CD4-positive, alpha-beta T cell treated with Interleukin-15 for 4 hours (primary cell): Measurements from ENCODE around the gene DOCK9.

ENCODE experiments used
- DNase-seq: peaks from one replicate; pipeline ENCODE4 v3.0.0-alpha.2; 2020; ENCODE audit warnings: low spot score

Gene DOCK9, protein sequence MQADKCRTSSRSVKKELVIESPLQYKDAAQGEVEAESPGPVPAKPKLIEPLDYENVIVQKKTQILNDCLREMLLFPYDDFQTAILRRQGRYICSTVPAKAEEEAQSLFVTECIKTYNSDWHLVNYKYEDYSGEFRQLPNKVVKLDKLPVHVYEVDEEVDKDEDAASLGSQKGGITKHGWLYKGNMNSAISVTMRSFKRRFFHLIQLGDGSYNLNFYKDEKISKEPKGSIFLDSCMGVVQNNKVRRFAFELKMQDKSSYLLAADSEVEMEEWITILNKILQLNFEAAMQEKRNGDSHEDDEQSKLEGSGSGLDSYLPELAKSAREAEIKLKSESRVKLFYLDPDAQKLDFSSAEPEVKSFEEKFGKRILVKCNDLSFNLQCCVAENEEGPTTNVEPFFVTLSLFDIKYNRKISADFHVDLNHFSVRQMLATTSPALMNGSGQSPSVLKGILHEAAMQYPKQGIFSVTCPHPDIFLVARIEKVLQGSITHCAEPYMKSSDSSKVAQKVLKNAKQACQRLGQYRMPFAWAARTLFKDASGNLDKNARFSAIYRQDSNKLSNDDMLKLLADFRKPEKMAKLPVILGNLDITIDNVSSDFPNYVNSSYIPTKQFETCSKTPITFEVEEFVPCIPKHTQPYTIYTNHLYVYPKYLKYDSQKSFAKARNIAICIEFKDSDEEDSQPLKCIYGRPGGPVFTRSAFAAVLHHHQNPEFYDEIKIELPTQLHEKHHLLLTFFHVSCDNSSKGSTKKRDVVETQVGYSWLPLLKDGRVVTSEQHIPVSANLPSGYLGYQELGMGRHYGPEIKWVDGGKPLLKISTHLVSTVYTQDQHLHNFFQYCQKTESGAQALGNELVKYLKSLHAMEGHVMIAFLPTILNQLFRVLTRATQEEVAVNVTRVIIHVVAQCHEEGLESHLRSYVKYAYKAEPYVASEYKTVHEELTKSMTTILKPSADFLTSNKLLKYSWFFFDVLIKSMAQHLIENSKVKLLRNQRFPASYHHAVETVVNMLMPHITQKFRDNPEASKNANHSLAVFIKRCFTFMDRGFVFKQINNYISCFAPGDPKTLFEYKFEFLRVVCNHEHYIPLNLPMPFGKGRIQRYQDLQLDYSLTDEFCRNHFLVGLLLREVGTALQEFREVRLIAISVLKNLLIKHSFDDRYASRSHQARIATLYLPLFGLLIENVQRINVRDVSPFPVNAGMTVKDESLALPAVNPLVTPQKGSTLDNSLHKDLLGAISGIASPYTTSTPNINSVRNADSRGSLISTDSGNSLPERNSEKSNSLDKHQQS (N-terminal part only)

DNA sequence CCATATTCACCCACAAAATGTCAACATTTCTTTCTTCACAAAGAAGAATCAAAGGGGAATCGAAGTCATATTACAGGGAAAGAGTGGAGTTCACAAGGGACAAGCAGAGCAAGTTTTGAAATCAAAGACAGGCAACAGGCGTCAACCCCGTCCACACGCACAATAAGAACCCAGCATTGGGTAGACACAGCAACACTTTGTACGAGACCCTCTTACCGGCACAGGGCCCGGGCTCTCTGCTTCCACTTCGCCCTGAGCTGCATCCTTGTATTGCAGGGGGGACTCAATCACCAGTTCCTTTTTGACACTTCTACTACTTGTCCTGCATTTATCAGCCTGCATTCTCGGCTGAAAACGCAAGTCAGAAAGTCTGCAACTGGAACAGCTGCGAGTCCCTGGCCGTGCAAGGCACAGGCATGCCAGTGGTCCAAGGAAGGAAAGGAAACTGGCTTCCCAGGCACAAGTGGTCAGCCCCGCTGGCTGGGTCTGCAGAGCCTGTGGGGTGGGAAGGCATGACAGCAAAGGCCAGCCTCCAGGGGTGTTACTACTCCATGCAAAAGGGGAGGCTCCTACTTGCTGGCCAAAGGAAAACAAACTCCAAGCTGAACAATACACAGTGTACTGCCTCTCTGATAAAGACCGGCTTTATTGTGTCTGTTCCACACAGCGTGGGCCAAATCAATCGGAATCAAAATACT lies at the start of gene DOCK9:
Gene DOCK9, minus strand, starts transcription at position 497 of the 698 bp plus-strand sequence. Its CDS starts 155 bp downstream, at position 342.
- DNase-seq = no peak

DNA sequence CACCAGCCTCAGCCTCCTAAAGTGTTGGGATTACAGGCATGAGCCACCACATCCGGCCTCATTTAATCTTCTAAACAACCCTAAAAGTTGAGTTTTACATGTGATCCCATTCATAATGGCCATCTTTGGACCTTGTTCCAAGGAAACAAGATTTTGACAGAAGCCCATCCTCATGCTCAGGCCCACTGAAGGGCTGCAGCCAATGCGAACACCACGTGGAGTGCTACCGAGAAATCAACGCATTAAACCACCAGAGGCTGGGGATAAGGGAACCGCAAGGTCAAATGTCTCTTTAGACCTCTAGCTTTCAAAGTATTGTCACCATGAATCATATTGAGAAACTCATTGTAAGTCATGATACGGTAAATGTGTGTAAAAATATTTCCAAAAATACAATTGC lies 49.4 kb upstream of the DOCK9 start:
- no peak for DNase-seq

DNA sequence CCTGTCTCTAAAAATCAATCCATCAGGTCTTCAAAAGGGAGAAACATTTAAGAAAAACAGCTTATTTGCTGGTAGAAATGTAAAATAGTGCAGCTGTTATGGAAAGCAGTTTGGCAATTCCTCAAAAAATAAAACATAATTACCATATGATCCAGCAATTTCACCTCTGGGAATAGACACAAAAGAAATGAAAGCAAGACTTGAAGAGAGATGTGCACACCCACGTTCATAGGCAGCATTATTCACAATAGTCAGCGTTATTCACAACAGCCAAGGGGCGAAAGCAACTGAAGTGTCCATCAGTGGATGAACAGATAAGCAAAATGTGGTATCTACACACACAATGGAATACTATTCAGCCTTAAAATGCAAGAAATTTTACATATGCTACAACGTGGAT lies 45.1 kb upstream of the DOCK9 start:
- DNase-seq = no peak

DNA sequence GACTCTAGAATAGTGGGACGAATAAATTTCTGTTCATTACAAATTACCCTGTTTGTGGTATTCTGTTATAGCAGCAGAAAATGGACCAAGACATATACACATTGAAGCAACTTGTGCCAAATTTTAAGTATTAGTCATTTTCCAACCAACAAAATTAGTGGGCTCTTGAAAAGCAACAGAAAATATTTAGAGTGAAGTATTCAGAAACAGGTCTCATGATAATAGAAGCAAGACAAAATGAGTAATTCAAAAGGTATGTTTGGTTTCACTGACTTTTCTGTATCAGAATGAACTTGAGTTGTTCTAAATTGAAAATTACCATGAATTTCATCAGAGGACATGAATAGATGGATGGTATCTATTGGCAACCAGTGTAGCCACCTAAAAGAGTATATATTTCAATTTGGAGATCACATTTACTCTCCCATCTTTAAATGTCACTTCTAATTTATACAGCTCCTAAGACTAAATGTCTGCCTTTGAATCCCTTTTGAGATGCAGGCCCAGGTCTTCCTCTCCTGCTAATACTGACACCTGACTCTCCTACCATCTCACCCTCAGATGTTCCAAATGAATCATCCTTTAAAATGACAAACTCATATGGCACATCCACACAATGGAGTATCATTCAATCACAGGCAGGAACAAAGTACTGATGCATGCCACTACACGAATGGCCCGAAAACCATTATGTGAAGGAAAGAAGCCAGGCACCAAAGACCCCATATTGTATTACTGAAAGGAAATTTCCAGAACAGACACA lies 40.7 kb upstream of the DOCK9 start:
- DNase-seq = no peak

DNA sequence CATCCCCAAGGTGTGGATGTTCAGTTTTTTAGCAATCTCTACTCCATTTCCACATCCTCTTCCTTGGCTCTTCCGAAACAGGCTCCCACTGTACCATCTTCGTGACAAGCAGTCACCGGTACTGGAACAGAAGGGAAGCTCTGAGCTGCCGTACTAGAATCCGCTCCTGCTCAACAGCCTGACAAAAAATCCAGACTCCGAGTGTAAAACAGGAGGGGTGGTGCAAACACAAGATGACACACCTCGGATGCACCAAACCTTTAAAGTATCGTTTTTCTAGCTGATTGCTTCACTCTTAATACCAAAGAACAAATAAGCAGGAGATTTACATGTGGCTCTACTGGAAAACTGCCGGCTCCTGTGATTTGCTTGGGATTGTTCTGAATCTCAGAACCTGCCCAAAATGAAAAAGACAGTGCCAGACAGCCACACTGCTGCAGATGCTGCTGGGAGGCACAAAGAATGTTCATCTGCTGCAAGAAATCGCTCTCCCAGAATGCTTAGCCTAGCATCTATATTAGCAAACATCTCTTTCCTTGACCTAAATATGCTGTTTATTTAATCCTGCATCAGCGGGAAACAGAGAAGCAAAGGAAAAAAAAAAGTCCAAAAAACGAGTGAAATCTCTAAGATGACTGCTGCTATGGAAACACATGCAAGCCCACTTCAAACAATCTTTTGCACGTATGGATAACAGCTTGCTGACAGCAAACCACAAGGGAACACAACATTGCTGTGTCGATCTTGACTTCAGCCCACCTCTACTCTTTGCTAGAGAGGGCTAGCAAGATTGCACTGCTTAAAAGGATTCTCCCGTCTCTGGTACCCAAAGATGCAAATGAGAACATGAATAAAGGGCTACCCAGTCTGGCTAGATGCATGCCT lies 38.0 kb upstream of the DOCK9 start:
- DNase-seq = no peak

DNA sequence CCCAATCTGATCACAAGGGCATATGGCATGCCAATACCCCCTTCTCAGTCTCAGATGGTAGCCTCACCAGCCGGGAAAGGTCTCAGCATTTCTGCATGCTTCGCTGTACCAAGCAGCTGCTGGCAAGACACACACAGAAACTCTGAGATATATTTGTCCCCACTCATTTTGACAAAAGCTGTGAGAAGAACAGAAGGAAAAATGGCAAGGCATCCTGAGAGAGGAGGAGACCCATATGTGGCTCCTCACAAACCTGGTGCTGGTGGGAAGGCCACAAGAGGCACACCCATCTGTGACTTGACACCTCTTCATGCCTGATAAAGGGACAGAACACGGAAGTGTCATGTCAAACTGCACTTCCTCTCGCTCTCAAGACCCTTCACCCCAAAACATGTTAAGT lies 36.7 kb upstream of the DOCK9 start:
- no peak for DNase-seq

DNA sequence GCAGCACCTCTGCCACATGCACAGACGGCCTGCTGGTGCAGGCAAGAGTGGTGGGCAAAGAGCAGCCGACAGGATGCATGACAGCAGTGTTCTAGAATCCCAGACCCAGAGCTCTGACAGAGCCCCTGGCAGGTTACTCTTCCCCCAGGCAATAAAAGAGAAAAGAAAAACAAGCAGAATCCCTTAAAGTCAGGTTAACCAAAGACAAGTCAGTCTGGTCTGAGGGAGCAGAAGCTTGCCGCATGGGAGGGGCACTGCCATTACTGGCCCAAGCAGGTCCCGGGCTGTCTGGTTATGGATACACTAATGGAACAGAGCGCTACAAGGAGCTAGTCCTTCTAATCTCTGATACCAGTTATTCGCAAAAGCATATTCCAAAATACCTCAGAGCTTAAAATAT lies 36.1 kb upstream of the DOCK9 start:
- no peak for DNase-seq

DNA sequence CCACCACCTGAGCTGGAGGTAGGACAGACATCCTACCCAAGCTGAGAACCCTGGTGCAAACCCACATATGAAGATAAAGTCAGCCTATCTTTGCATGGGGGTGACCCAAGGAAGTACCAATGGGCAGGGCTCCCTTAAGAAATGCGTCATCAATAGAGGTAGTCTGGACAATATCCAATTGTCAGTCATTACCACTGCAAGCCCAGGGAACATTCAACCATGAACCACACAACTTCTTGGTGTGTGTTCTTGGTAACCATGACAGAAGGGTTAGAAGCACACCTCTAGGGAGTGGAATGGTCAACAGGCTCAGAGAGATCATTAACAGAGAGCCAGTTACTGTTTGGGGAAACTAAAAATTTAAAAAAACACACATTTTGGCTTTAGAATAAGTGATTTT lies 34.7 kb upstream of the DOCK9 start:
- DNase-seq = no peak

DNA sequence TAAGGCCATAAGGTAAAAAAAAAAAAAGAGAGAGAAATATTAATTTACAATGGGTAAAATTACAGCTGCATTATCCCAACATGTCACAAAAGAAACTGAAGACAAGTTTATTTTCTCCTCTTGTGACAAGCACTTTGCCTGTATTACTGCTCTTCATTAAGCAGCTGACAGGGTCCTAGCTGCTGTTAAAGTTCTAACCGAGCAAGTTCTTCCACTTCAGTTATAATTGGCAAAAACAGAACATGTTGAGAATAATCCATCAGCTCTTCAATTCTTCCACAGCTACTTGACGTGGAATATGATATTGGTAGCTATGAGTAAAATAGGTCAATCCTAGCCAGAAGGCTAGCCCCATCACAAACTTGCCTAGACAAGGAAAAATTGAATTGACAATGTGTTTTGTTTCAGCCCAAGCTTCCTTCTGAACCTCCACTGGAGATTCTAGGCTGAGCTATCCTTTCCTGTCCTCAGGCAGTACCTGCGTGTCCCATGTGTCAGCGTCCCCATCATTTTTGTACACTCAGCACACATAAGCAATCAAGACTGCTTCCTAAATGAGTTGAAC lies 32.2 kb upstream of the DOCK9 start:
- DNase-seq = no peak

DNA sequence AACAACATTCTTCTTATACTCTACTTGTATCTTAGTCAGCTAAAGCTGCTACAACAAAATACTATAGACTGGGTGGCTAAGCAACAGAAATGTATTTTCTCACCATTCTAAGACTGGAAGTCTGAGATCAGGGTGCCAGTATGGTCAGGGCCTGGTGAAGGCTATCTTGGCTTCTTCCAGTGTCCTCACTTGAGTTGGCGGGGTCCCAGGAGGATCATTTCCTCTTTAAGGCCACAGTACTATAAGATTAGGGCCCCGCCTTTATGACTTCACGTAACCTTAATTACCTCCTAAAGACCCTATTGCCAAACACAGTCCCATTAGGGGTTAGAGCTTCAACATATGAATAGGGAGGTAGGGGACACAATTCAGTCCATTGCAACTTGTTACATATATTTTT lies 30.7 kb upstream of the DOCK9 start:
- no peak for DNase-seq

DNA sequence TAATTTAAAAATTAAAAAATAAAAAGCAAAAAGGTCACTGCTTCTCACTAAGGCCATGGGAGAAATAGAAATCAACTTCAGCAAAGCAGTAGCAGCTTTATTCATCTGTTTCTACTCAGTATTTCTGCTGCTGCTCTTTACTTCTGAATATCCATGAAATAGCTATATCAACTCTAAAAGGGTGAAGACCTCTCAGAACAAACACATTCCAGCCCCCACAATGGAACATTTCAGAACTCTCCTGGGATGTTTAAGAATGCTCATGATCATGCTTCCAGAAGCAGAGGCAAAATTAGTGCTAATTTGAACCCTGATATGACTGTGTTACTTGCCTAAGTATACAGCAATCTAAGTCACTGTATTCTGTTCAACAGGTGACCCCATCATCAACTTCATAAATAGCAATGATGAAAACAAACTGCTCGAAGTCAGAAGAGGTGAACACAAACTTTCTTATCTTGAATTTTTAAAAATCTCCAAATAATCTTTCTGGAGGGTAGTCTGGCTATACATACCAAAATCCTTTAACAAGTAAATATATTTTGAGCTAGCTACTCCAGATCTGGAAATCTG lies 29.6 kb upstream of the DOCK9 start:
- no peak for DNase-seq

DNA sequence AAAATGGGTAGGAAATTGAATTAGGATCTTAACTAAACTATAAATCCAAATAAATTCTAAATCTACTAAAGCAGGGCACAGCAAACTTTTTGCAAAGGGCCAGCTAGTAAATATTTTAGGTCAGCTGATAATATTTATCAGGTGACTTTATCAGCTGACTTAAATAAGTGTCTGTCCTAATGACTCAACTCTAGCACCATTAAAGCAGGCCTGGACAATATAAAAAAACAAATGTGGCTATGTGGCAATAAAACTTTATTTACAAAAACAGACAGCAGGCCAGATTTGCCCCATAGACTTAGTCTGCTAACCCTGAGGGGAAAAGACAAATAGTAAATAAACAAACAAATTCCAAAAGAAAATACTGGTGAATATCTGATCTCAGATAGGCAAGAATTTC lies 27.7 kb upstream of the DOCK9 start:
- DNase-seq = no peak

DNA sequence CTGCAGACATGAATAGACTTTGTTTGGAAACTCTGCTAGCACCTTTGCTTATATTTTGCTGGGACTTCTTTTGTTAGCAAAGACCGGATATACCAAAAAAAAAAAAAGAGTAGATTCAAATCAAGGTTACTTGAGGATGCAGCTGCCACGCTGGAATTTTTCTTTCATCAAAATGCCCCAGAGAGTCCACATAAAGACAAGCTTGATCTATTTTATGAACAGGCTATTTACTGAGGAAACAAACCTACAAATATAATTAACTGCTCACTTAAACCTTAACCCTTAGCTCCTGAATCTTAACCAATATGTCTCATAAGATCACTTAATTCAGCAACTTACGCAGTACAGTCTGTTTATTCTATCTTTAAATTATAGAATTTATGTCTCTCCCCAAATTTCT lies 27.1 kb upstream of the DOCK9 start:
- DNase-seq = no peak

DNA sequence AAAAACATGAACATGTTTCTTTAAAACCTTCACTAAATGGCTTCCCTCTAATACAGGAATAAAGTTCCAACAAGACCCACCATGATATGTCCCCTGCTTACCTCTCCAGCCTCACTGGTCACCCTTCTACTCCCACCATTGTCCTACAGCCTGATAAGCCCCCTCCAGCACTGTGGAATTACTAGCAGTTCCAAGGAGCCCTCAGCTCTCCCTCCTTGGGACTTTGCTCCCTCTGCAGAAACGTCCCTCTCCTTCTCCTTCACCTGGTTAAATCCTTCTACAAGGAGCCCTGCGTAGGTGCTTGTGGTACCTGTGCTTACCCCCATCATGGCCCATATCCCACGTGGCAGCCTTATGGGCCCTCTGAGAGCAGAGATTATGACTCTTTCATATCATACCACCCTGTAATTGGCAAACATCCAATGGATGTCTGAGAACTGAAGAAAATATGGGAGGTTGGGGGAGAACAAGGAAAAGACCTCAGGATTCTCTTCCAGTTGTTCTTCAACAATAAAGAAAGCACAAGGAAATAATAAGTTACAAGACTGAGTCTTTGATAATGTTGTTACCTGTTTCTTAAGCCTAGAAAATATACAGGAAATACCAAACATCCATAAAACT lies 26.1 kb upstream of the DOCK9 start:
- DNase-seq = no peak

DNA sequence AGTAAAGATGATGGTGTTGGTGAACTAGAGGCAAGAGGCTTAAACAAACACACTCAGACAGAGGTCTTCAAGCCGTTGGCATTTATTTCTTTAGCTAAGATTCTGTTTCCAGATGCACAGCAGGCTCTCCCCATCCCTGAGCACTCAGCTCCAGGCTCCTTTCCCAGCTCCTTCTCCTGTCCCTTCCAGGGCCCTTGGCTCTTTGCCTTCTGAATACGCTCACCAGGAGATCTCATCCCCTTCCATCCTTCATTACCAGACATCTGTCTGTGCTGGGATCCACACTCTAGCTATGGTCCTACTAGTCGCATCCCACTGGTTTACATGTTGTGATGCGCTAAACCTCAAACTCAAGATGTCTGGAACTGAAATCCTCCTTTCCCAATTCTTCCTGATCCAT lies 25.3 kb upstream of the DOCK9 start:
- DNase-seq = no peak

DNA sequence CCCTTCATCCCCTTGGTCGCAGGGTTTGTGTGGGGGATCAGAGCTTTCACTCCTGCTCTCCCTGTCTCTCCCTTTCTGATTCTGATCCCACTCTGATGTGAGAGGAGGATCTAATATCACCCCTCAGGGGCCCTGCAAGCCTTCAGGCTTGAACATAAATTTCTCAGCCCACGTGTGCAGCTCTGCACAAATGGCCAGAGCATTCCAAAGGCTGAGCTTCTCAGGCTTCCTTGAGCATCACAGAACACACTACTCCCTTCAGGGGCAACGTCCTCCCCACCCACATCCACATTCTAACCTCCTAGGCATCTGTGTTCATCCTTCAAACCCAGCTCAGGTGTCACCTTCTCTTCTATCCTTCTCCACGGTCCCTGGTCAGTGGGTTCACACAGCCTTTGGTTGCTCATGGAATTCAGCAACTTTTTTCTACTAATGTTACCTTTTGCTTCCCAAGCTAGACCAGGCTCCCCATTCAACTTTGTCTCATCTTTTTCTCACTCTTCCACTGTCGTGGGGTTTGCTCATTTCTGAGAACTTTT lies 24.4 kb upstream of the DOCK9 start:
- no peak for DNase-seq

DNA sequence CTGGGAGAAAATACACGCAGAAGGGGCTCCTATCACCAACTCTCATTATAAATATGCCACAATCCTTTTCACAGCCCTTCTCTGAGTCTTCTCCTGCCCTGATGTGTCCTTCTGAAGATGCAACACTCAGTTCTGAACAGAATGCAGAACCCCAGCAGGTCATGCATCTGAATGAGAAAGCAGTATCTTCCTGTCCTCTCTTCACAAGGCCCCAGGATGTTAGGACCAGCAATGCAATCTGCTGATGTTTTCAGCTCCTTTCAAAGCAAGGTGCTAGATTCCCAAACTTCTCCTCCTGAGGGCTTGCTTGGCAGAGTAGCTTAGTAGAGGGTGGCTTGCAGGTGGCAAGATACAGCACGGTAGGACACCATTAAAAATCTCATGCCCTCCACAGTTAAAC lies 22.3 kb upstream of the DOCK9 start:
- no peak for DNase-seq

DNA sequence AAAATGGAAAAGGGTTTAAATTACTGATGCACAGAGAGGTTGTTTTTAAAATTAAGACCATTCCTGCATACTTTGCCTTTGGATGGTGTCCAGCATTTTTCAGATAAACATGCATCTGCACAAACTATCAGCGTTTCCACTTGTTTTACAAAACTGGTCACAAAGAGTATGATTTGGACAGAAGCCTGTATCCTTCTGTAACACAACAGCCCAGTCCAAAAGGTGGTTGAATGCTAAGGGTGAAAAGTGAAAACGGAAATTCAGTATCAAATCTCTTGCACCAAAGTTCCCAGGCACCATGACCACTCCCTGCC lies 21.7 kb upstream of the DOCK9 start:
- DNase-seq = no peak
